ENCODE data around the gene FAM3A.

DNA sequence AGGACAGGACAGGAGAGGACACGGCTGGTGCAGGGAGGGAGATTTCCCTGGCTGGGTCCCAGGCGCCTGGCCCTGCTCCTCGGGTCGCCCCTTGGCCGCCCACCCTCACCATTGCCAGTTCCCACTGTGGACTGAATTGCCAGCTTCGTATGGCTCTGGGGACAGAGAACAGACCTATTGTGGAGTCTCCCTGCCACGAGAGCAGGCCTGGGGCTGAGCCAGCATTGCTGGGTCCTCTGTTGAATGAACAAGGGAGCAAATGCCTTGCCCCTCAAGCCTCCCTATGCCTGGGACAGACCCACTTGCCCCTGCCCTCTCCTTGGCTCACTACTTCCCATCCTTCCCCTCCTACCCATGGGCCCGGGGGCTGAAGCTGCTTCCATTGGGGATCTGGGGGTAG is 53.6 kb downstream of the FAM3A start:
- TF ChIP-seq EZH2 (IDR thresholded peaks at IDR 0.05; ENCODE audit: insufficient read depth, poor library complexity, severe bottlenecking) (no peak), EZH2phosphoT487 (IDR thresholded peaks at IDR 0.05; ENCODE audit: insufficient read depth, low read depth) (no peak)
